SK-N-SH (cell line): ENCODE measurements around the gene GSG1L. TPM values are rescaled to one million over a fixed set of nuclear protein-coding genes. Genes with fewer than 3 reads are reported as not detected.

ENCODE experiments used
- CTCF ChIA-PET: fragments of 300-600, 350-600 bp; formaldehyde crosslinking; extraction: SDS; loops from one replicate; lab custom pipeline; 2021; lab: Yijun Ruan, JAX
- POLR2A ChIA-PET: fragments of 350-600 bp; sonication (Branson Sonifier 250); formaldehyde crosslinking; extraction: SDS; loops from one replicate; lab custom pipeline; 2020; ENCODE audit warnings: antibody characterized with exemption, inconsistent platforms; lab: Yijun Ruan, JAX
- DNase-seq: peaks from one replicate; pipeline ENCODE4 v3.0.0; 2012
- H2AFZ ChIP-seq: fragments of 200-600 bp; sonication (generic); 2 replicates; pipeline ENCODE4 v1.8.1; 2016; ENCODE audit warnings: antibody characterized with exemption, mild to moderate bottlenecking, low read depth
- H3F3A ChIP-seq: fragments of 200-600 bp; sonication (generic); replicated peaks from 2 replicates; pipeline ENCODE3; 2016; ENCODE audit warnings: antibody characterized with exemption, mild to moderate bottlenecking; ENCODE audit not compliant: insufficient read depth
- H3K27ac ChIP-seq, 2 experiments: fragments of 200-500 bp in 1 of 2; fragments of 200-600 bp in 1 of 2; sonication (Bioruptor generic) in 1 of 2; sonication (generic), shearing (Covaris generic) in 1 of 2; 2 replicates each; pipeline versions ENCODE4 v1.5.1 to v1.6.1; 2014 to 2016; ENCODE audit warnings: low read depth in 2 of 2, inconsistent platforms in 1 of 2, low read length in 1 of 2, mild to moderate bottlenecking in 1 of 2, mixed read lengths in 1 of 2
- H3K27me3 ChIP-seq: fragments of 200-600 bp; sonication (generic), shearing (Covaris generic); 2 replicates; pipeline ENCODE4 v1.6.1; 2016; ENCODE audit warnings: mixed run types; ENCODE audit not compliant: insufficient read depth
- H3K36me3 ChIP-seq, 2 experiments: fragments of 200-500 bp in 1 of 2; fragments of 200-600 bp in 1 of 2; sonication (Bioruptor generic) in 1 of 2; sonication (generic) in 1 of 2; replicated peaks in 1 of 2; 2 replicates each; pipeline versions ENCODE3 to v1.5.1; 2014 to 2016; ENCODE audit warnings: low read length in 1 of 2, mild to moderate bottlenecking in 1 of 2; ENCODE audit not compliant: insufficient read depth in 2 of 2, control insufficient read depth in 1 of 2
- H3K4me1 ChIP-seq, 2 experiments: fragments of 200-500 bp in 1 of 2; fragments of 200-600 bp in 1 of 2; sonication (Bioruptor generic) in 1 of 2; sonication (generic), shearing (Covaris generic) in 1 of 2; 2 replicates each; pipeline versions ENCODE4 v1.5.1 to v1.6.1; 2014 to 2016; ENCODE audit warnings: low read depth in 1 of 2, low read length in 1 of 2, mixed run types in 1 of 2; ENCODE audit not compliant: insufficient read depth in 2 of 2, control insufficient read depth in 1 of 2
- H3K4me2 ChIP-seq: fragments of 200-600 bp; sonication (generic), shearing (Covaris generic); 2 replicates; pipeline ENCODE4 v1.6.1; 2017; ENCODE audit warnings: mixed run types
- H3K4me3 ChIP-seq, 2 experiments: fragments of 200-500 bp in 1 of 2; fragments of 200-600 bp in 1 of 2; sonication (Bioruptor generic) in 1 of 2; sonication (generic), shearing (Covaris generic) in 1 of 2; 2 replicates each; pipeline versions ENCODE4 v1.5.1 to v1.8.1; 2014 to 2016; ENCODE audit warnings: low read depth in 2 of 2, inconsistent platforms in 1 of 2, low read length in 1 of 2, mild to moderate bottlenecking in 1 of 2, mixed read lengths in 1 of 2, moderate library complexity in 1 of 2
- H3K79me2 ChIP-seq: fragments of 200-600 bp; sonication (generic); 2 replicates; pipeline ENCODE4 v1.8.1; 2017; ENCODE audit warnings: mild to moderate bottlenecking; ENCODE audit not compliant: insufficient read depth
- H3K9ac ChIP-seq: fragments of 200-600 bp; sonication (generic); 2 replicates; pipeline ENCODE4 v1.6.1; 2017; ENCODE audit warnings: mixed run types
- H3K9me2 ChIP-seq: fragments of 200-600 bp; sonication (generic); 2 replicates; pipeline ENCODE4 v1.6.1; 2017; ENCODE audit warnings: mixed run types
- H3K9me3 ChIP-seq: fragments of 200-600 bp; sonication (generic); 2 replicates; pipeline ENCODE4 v1.6.1; 2017; ENCODE audit warnings: mixed run types, mild to moderate bottlenecking, moderate library complexity
- H4K20me1 ChIP-seq: fragments of 200-600 bp; sonication (generic); 2 replicates; pipeline ENCODE4 v1.6.1; 2017; ENCODE audit warnings: mild to moderate bottlenecking, mixed run types; ENCODE audit not compliant: insufficient read depth
- ELF1 ChIP-seq: IDR thresholded peaks from 2 replicates; pipeline ENCODE4 v1.4.0; 2012
- EZH2phosphoT487 ChIP-seq: fragments of 200-600 bp; sonication (generic); IDR thresholded peaks from 2 replicates; pipeline ENCODE4 v1.6.1; 2017; ENCODE audit warnings: low read depth, mixed run types, mild to moderate bottlenecking, antibody characterized with exemption, moderate library complexity, borderline replicate concordance
- FOXJ3 ChIP-seq: sonication (generic); formaldehyde crosslinking; IDR thresholded peaks from 2 replicates; pipeline ENCODE4 v1.5.1; 2020; ENCODE audit warnings: mild to moderate bottlenecking, missing genetic modification reagents
- GABPA ChIP-seq: IDR thresholded peaks from 2 replicates; pipeline ENCODE4 v1.4.0; 2012; ENCODE audit warnings: low read depth, mild to moderate bottlenecking
- NFIC ChIP-seq: IDR thresholded peaks from 2 replicates; pipeline ENCODE4 v1.4.0; 2012; ENCODE audit warnings: borderline replicate concordance
- NRF1 ChIP-seq: IDR thresholded peaks from 2 replicates; pipeline ENCODE4 v1.6.1; 2012; ENCODE audit warnings: low read depth, mild to moderate bottlenecking, low read length
- PBX3 ChIP-seq: IDR thresholded peaks from 2 replicates; pipeline ENCODE4; 2012
- RAD21 ChIP-seq: IDR thresholded peaks from 2 replicates; pipeline ENCODE4 v1.6.1; 2012; ENCODE audit warnings: mild to moderate bottlenecking, low read length
- RCOR1 ChIP-seq: fragments of 150-350 bp; IDR thresholded peaks from 2 replicates; pipeline ENCODE4 v1.6.1; 2017; ENCODE audit warnings: antibody characterized with exemption, low read length
- RFX5 ChIP-seq: IDR thresholded peaks from 2 replicates; pipeline ENCODE4 v1.6.1; 2012; ENCODE audit warnings: mild to moderate bottlenecking, improper control_type of control experiment, low read length
- TCF12 ChIP-seq: IDR thresholded peaks from 2 replicates; pipeline ENCODE4 v1.4.0; 2012
- TEAD4 ChIP-seq: IDR thresholded peaks from 2 replicates; pipeline ENCODE4 v1.4.0; 2012; ENCODE audit warnings: mild to moderate bottlenecking, borderline replicate concordance; ENCODE audit not compliant: insufficient read depth
- WGBS: methylation state at CpG from one replicate; pipeline ENCODE4 v1.1.6; 2017; ENCODE audit warnings: low lambda C conversion rate; 5-methylcytosine and 5-hydroxymethylcytosine counted together
- polyA plus RNA-seq, 3 experiments: library from polyadenylated mRNA; depleted of rRNA; stranded (reverse); fragments of >200 nt; gene quantifications; 2 replicates each; pipeline ENCODE4 v1.2.3, GENCODE V29; 2012
- TF ChIP-seq, protein P1 (sequence below): fragments of 150-350 bp; IDR thresholded peaks from 2 replicates; pipeline ENCODE4 v1.6.1; 2017; ENCODE audit warnings: antibody characterized with exemption, low read length, low read depth, borderline replicate concordance
- TF ChIP-seq, protein P2 (sequence below): IDR thresholded peaks from 2 replicates; pipeline ENCODE4 v1.4.0; 2012; ENCODE audit warnings: low read depth, borderline replicate concordance

GSG1L gene
- polyA plus RNA-seq, 1 of the 3 experiments (the other 2 are of a cell fraction) = not detected

- POLR2A ChIA-PET = no interaction called here
- H2AFZ ChIP-seq = no peak overlapping the region
- CTCF ChIA-PET = interaction anchor here (0.7 to 1.2 kb wide), 6 partner anchors 15 to 140 kb away, joined by 3 read pairs; no protein-coding TSS in a partner anchor
- no peaks in the 10 kb centered on the region for H4K20me1 ChIP-seq
- no peaks in the 10 kb centered on the region for H3K9me2 ChIP-seq
- no peaks in the 10 kb centered on the region for H3K27me3 ChIP-seq
- 33% methylated on average over 10 of the region's 14 CpGs for WGBS
- H3K9ac ChIP-seq = no peak overlapping the region
- H3K79me2 ChIP-seq = no peaks in the 10 kb centered on the region
- no peaks in the 10 kb centered on the region for H3K9me3 ChIP-seq
- no peaks in the 10 kb centered on the region for H3K36me3 ChIP-seq
- no peak for DNase-seq
- H3K27ac ChIP-seq = no peak overlapping the region
- TF ChIP-seq NRF1 = no peak
- no peak for TF ChIP-seq EZH2phosphoT487
- TF ChIP-seq, protein P1, sequence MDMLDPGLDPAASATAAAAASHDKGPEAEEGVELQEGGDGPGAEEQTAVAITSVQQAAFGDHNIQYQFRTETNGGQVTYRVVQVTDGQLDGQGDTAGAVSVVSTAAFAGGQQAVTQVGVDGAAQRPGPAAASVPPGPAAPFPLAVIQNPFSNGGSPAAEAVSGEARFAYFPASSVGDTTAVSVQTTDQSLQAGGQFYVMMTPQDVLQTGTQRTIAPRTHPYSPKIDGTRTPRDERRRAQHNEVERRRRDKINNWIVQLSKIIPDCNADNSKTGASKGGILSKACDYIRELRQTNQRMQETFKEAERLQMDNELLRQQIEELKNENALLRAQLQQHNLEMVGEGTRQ = no peak
- TF ChIP-seq TEAD4 = no peak
- TF ChIP-seq FOXJ3 (CRISPR knock-in tag) = no peak
- TF ChIP-seq PBX3 = no peak
- no peak for TF ChIP-seq TCF12
- TF ChIP-seq, protein P2, sequence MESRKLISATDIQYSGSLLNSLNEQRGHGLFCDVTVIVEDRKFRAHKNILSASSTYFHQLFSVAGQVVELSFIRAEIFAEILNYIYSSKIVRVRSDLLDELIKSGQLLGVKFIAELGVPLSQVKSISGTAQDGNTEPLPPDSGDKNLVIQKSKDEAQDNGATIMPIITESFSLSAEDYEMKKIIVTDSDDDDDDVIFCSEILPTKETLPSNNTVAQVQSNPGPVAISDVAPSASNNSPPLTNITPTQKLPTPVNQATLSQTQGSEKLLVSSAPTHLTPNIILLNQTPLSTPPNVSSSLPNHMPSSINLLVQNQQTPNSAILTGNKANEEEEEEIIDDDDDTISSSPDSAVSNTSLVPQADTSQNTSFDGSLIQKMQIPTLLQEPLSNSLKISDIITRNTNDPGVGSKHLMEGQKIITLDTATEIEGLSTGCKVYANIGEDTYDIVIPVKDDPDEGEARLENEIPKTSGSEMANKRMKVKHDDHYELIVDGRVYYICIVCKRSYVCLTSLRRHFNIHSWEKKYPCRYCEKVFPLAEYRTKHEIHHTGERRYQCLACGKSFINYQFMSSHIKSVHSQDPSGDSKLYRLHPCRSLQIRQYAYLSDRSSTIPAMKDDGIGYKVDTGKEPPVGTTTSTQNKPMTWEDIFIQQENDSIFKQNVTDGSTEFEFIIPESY = no peak
- no peak for TF ChIP-seq ELF1
- TF ChIP-seq RFX5 = no peak
- no peak for TF ChIP-seq NFIC
- no peak for TF ChIP-seq GABPA
- TF ChIP-seq RAD21 = no peak
- TF ChIP-seq RCOR1 = no peak
- H3K4me2 ChIP-seq = no peak overlapping the region
- H3K4me1 ChIP-seq = peaks cover 0 to 20% of the 10 kb centered on the region in 2 experiments; a peak in 2 of 4 replicates
- H3F3A ChIP-seq = no peaks in the 10 kb centered on the region
- no peak overlapping the region for H3K4me3 ChIP-seq
These were observed 60.3 kb downstream of the GSG1L start for GRCh38 chr16:28003021-28003865.
